ENCODE data around the gene HSPB8.

Gene HSPB8

GRCh38 chr12:119202544-119202943 lies 23.8 kb downstream of the HSPB8 start:
- TF ChIP-seq CTCF (IDR thresholded peaks at IDR 0.05), result no peak

- no peak for TF ChIP-seq CTCF (IDR thresholded peaks at IDR 0.05)
These were observed 25.4 kb downstream of the HSPB8 start for GRCh38 chr12:119204131-119204530.

- no peak for TF ChIP-seq CTCF (IDR thresholded peaks at IDR 0.05)
These were observed 26.0 kb downstream of the HSPB8 start for GRCh38 chr12:119204671-119205285.

- no peak for TF ChIP-seq CTCF (IDR thresholded peaks at IDR 0.05)
These were observed 27.8 kb downstream of the HSPB8 start for GRCh38 chr12:119206348-119207062.

- TF ChIP-seq CTCF (IDR thresholded peaks at IDR 0.05), result no peak
These were observed 28.4 kb downstream of the HSPB8 start for GRCh38 chr12:119207063-119207560.

GRCh38 chr12:119208626-119209061 lies 29.9 kb downstream of the HSPB8 start:
- no peak for TF ChIP-seq CTCF (IDR thresholded peaks at IDR 0.05)

GRCh38 chr12:119211884-119212283 lies 33.2 kb downstream of the HSPB8 start:
- no peak for TF ChIP-seq CTCF (IDR thresholded peaks at IDR 0.05)
